Thyroid gland (tissue), 4 donors: Measurements from ENCODE around the gene WDR20. TPM values are rescaled to one million over a fixed set of nuclear protein-coding genes. Genes with fewer than 3 reads are reported as not detected.

ENCODE experiments used
- DNase-seq, 2 donors: peaks; one replicate each; pipeline ENCODE4 v3.0.0-alpha.2; 2019
- H3K27ac ChIP-seq, 3 donors: fragments of 200-600 bp; sonication (generic); 1 replicate in 2 of 3; 2 replicates in 1 of 3; pipeline ENCODE4 v1.5.1; 2016 to 2019; ENCODE audit warnings: mild to moderate bottlenecking in 1 of 3, moderate library complexity in 1 of 3
- H3K27me3 ChIP-seq: fragments of 200-600 bp; sonication (generic); one replicate; pipeline ENCODE4 v1.5.1; 2019
- H3K36me3 ChIP-seq, 2 donors: fragments of 200-600 bp; sonication (generic); one replicate each; pipeline ENCODE4 v1.5.1; 2016 to 2019
- H3K4me1 ChIP-seq, 2 donors: fragments of 200-600 bp; sonication (generic); one replicate each; pipeline ENCODE4 v1.5.1; 2017 to 2019
- H3K4me3 ChIP-seq, 3 donors: fragments of 200-600 bp; sonication (generic); replicated peaks in 1 of 3; 1 replicate in 2 of 3; 2 replicates in 1 of 3; pipeline ENCODE4 v1.5.1; 2016; ENCODE audit warnings: mild to moderate bottlenecking in 1 of 3
- H3K9me3 ChIP-seq: fragments of 200-600 bp; sonication (generic); one replicate; pipeline ENCODE4 v1.5.1; 2017
- CTCF ChIP-seq, 6 experiments: fragments of 200-600 bp in 3 of 6; fragments of 450-650 bp in 3 of 6; sonication (generic) in 3 of 6; IDR thresholded peaks; one replicate each; pipeline ENCODE4 v1.5.1; 2016 to 2019; ENCODE audit warnings: antibody characterized with exemption in 6 of 6, mild to moderate bottlenecking in 2 of 6, inconsistent platforms in 1 of 6, moderate library complexity in 1 of 6
- POLR2A ChIP-seq, 2 donors: fragments of 450-650 bp; IDR thresholded peaks; one replicate each; pipeline ENCODE4 v1.6.1; 2017; ENCODE audit warnings: antibody characterized with exemption in 2 of 2, mild to moderate bottlenecking in 2 of 2, moderate library complexity in 1 of 2
- WGBS, 2 donors: methylation state at CpG; one replicate each; pipeline ENCODE4 v1.1.5; 2017; 5-methylcytosine and 5-hydroxymethylcytosine counted together
- intact Hi-C: fragments of 100-400 bp; cut with DNase I; formaldehyde crosslinking; loops from one replicate; pipeline ENCODE4 v1.15.1; 2023
- total RNA-seq, 4 donors: library from RNA; depleted of rRNA; stranded (reverse); fragments of >200 nt; gene quantifications; one replicate each; pipeline ENCODE4 v1.2.3, GENCODE V29; 2016

The WDR20 gene
- total RNA-seq, 4 donors from 2014 or later, result 27.1 to 48.8 (median 37.6) TPM

GRCh38 chr14:102140027-102140749 lies 491 bp downstream of the WDR20 start:
- H3K4me3 ChIP-seq, result peak overlapping the region; percentile 83 to 96 (median 89)
- intact Hi-C loops, result no loop called here
- peak in 1 of 2 donors; percentile 5 for TF ChIP-seq POLR2A (IDR thresholded peaks at IDR 0.05)
- no peak for TF ChIP-seq CTCF (IDR thresholded peaks at IDR 0.05)
- H3K4me1 ChIP-seq, result peaks cover 6 to 16% of the 10 kb centered on the region in 2 donors
- WGBS, 2 donors, result 0 to 1% methylated on average over 21 to 44 of the region's 48 CpGs
- peak overlapping the region; percentile 68 to 87 (median 81) for H3K27ac ChIP-seq
- no peaks in the 10 kb centered on the region for H3K27me3 ChIP-seq
- no peaks in the 10 kb centered on the region for H3K36me3 ChIP-seq
- peak; percentile 51 to 53 for DNase-seq
- H3K9me3 ChIP-seq, result no peaks in the 10 kb centered on the region

- H3K27ac ChIP-seq, result peak overlapping the region in 2 of 3 donors; percentile 81 to 87
- no peak for DNase-seq
- H3K27me3 ChIP-seq, result no peaks in the 10 kb centered on the region
- intact Hi-C loops, result no loop called here
- no peaks in the 10 kb centered on the region for H3K36me3 ChIP-seq
- no peak for TF ChIP-seq CTCF (IDR thresholded peaks at IDR 0.05)
- no peak for TF ChIP-seq POLR2A (IDR thresholded peaks at IDR 0.05)
- peaks cover 6 to 16% of the 10 kb centered on the region in 2 donors for H3K4me1 ChIP-seq
- H3K4me3 ChIP-seq, result peak overlapping the region; percentile 83 to 96 (median 89)
- H3K9me3 ChIP-seq, result no peaks in the 10 kb centered on the region
- WGBS, 2 donors, result 5 to 10% methylated on average over 9 of the region's 9 CpGs
Observed at GRCh38 chr14:102140750-102141145, 1.1 kb downstream of the WDR20 start.

GRCh38 chr14:102141797-102142196 lies 2.1 kb downstream of the WDR20 start:
- no peak for TF ChIP-seq CTCF (IDR thresholded peaks at IDR 0.05)
- TF ChIP-seq POLR2A (IDR thresholded peaks at IDR 0.05), result no peak
- H3K27ac ChIP-seq, result no peak overlapping the region
- DNase-seq, result no peak
- WGBS, 2 donors, result 90 to 91% methylated on average over 4 of the region's 4 CpGs
- intact Hi-C loops, result no loop called here
- H3K4me1 ChIP-seq, result peaks cover 6 to 16% of the 10 kb centered on the region in 2 donors
- no peaks in the 10 kb centered on the region for H3K27me3 ChIP-seq
- H3K9me3 ChIP-seq, result no peaks in the 10 kb centered on the region
- H3K4me3 ChIP-seq, result no peak overlapping the region
- H3K36me3 ChIP-seq, result no peaks in the 10 kb centered on the region

GRCh38 chr14:102144914-102145313 lies 5.2 kb downstream of the WDR20 start:
- TF ChIP-seq POLR2A (IDR thresholded peaks at IDR 0.05) (no peak), CTCF (IDR thresholded peaks at IDR 0.05) (no peak)
- DNase-seq, result no peak
- Histone ChIP-seq H3K27me3 (no peaks in the 10 kb centered on the region), H3K36me3 (no peaks in the 10 kb centered on the region), H3K27ac (no peak overlapping the region), H3K9me3 (no peaks in the 10 kb centered on the region), H3K4me1 (peaks cover 6 to 12% of the 10 kb centered on the region in 2 donors), H3K4me3 (no peak overlapping the region)
- intact Hi-C loops, result no loop called here

GRCh38 chr14:102145395-102145794 lies 5.7 kb downstream of the WDR20 start:
- H3K27me3 ChIP-seq, result no peaks in the 10 kb centered on the region
- H3K4me1 ChIP-seq, result peaks cover 11 to 12% of the 10 kb centered on the region in 2 donors
- H3K4me3 ChIP-seq, result no peak overlapping the region
- TF ChIP-seq CTCF (IDR thresholded peaks at IDR 0.05) (no peak), POLR2A (IDR thresholded peaks at IDR 0.05) (no peak)
- DNase-seq, result no peak
- no peak overlapping the region for H3K27ac ChIP-seq
- H3K36me3 ChIP-seq, result no peaks in the 10 kb centered on the region
- H3K9me3 ChIP-seq, result no peaks in the 10 kb centered on the region
- intact Hi-C loops, result no loop called here
- 88 to 90% methylated on average over 6 of the region's 6 CpGs for WGBS, 2 donors
